Neural cell (in vitro differentiated cells): ENCODE data around the gene GAP43. TPM values are rescaled to one million over a fixed set of nuclear protein-coding genes. Genes with fewer than 3 reads are reported as not detected.

ENCODE experiments used
- H2AFZ ChIP-seq: fragments of 200-600, 300-800 bp; sonication (generic), shearing (Covaris generic); 2 replicates; pipeline ENCODE4 v1.6.0; 2014; ENCODE audit warnings: low read depth, mild to moderate bottlenecking, antibody characterized with exemption, low read length, moderate library complexity
- H3F3A ChIP-seq: fragments of 200-600 bp; shearing (Covaris generic); 2 replicates; pipeline ENCODE4 v1.6.1; 2016; ENCODE audit warnings: mild to moderate bottlenecking, moderate library complexity, mixed read lengths, antibody characterized with exemption, low read length; ENCODE audit not compliant: insufficient read depth, poor library complexity, severe bottlenecking
- H3K27ac ChIP-seq: fragments of 200-600, 300-800 bp; sonication (generic), shearing (Covaris generic); 2 replicates; pipeline ENCODE4 v1.5.1; 2014; ENCODE audit warnings: mild to moderate bottlenecking, low read length, moderate library complexity
- H3K27me3 ChIP-seq: fragments of 300-800, 200-600 bp; sonication (generic), shearing (Covaris generic); 2 replicates; pipeline ENCODE4 v1.6.0; 2014; ENCODE audit warnings: mild to moderate bottlenecking, low read depth, low read length, moderate library complexity; ENCODE audit not compliant: insufficient read depth
- H3K36me3 ChIP-seq: fragments of 300-800, 200-600 bp; sonication (generic), shearing (Covaris generic); 2 replicates; pipeline ENCODE4 v1.5.1; 2014; ENCODE audit warnings: mild to moderate bottlenecking, antibody characterized with exemption, low read length, moderate library complexity; ENCODE audit not compliant: insufficient read depth
- H3K4me2 ChIP-seq: fragments of 300-800, 200-600 bp; sonication (generic), shearing (Covaris generic); 2 replicates; pipeline ENCODE4 v1.6.0; 2014; ENCODE audit warnings: mild to moderate bottlenecking, low read length
- H3K4me3 ChIP-seq: fragments of 300-800, 200-600 bp; sonication (generic), shearing (Covaris generic); 2 replicates; pipeline ENCODE4 v1.5.1; 2014; ENCODE audit warnings: mild to moderate bottlenecking, low read length, moderate library complexity
- H3K79me2 ChIP-seq: fragments of 200-600 bp; shearing (Covaris generic); replicated peaks from 2 replicates; pipeline ENCODE4 v1.6.0; 2014; ENCODE audit warnings: mild to moderate bottlenecking, low read length, moderate library complexity; ENCODE audit not compliant: insufficient read depth
- H3K9ac ChIP-seq: fragments of 300-800, 200-600 bp; sonication (generic), shearing (Covaris generic); 2 replicates; pipeline ENCODE4 v1.6.1; 2016; ENCODE audit warnings: mild to moderate bottlenecking, low read length, mixed read lengths
- H3K9me2 ChIP-seq: fragments of 200-600 bp; shearing (Covaris generic); 2 replicates; pipeline ENCODE4 v1.6.1; 2016; ENCODE audit warnings: mild to moderate bottlenecking, low read length, mixed read lengths; ENCODE audit not compliant: insufficient read depth
- H3K9me3 ChIP-seq: fragments of 200-600, 300-800 bp; sonication (generic), shearing (Covaris generic); 2 replicates; pipeline ENCODE4 v1.6.1; 2016; ENCODE audit warnings: mild to moderate bottlenecking, mixed run types, low read length, moderate library complexity, mixed read lengths
- H4K20me1 ChIP-seq: fragments of 200-600 bp; shearing (Covaris generic); 2 replicates; pipeline ENCODE4 v1.6.1; 2016; ENCODE audit warnings: mild to moderate bottlenecking, mixed run types; ENCODE audit not compliant: insufficient read depth
- EP300 ChIP-seq: fragments of 450-650 bp; conservative IDR thresholded peaks from 2 replicates; pipeline ENCODE4 v1.6.1; 2014; ENCODE audit warnings: antibody characterized with exemption, mild to moderate bottlenecking, moderate library complexity; ENCODE audit not compliant: poor library complexity, severe bottlenecking
- EZH2 ChIP-seq: fragments of 200-600, 300-800 bp; shearing (Covaris generic), sonication (generic); IDR thresholded peaks from 2 replicates; pipeline ENCODE4 v1.6.1; 2014; ENCODE audit warnings: antibody characterized with exemption, low read length, borderline replicate concordance, mild to moderate bottlenecking; ENCODE audit not compliant: insufficient read depth, poor library complexity, severe bottlenecking
- MXI1 ChIP-seq: fragments of 450-650 bp; conservative IDR thresholded peaks from 2 replicates; pipeline ENCODE4 v1.6.1; 2014; ENCODE audit warnings: antibody characterized with exemption, mild to moderate bottlenecking; ENCODE audit not compliant: poor library complexity, severe bottlenecking
- POLR2AphosphoS5 ChIP-seq: IDR thresholded peaks from 2 replicates; pipeline ENCODE4 v1.6.1; 2012
- RAD21 ChIP-seq: fragments of 450-650 bp; conservative IDR thresholded peaks from 2 replicates; pipeline ENCODE4 v1.6.1; 2014; ENCODE audit warnings: antibody characterized with exemption, mild to moderate bottlenecking, moderate library complexity
- SMC3 ChIP-seq: fragments of 450-650 bp; conservative IDR thresholded peaks from 2 replicates; pipeline ENCODE4 v1.6.1; 2014; ENCODE audit warnings: antibody characterized with exemption, mild to moderate bottlenecking, moderate library complexity; ENCODE audit not compliant: poor library complexity
- TAF1 ChIP-seq: IDR thresholded peaks from 2 replicates; pipeline ENCODE4 v1.6.1; 2012; ENCODE audit warnings: low read depth
- polyA plus RNA-seq: library from polyadenylated mRNA; depleted of rRNA; stranded (reverse); fragments of >200 nt; gene quantifications from 2 replicates; pipeline ENCODE4 v1.2.3, GENCODE V29; 2014
- TF ChIP-seq, protein P1 (sequence below): fragments of 450-650 bp; IDR thresholded peaks from 2 replicates; pipeline ENCODE4 v1.5.1; 2014; ENCODE audit warnings: antibody characterized with exemption, mild to moderate bottlenecking, moderate library complexity; ENCODE audit not compliant: poor library complexity, severe bottlenecking
- TF ChIP-seq, protein P2 (sequence below): IDR thresholded peaks from 2 replicates; pipeline ENCODE4 v1.6.1; 2012; ENCODE audit warnings: borderline replicate concordance

GAP43 gene
- polyA plus RNA-seq, 1 donor from 2014 or later: 1,327 TPM

DNA sequence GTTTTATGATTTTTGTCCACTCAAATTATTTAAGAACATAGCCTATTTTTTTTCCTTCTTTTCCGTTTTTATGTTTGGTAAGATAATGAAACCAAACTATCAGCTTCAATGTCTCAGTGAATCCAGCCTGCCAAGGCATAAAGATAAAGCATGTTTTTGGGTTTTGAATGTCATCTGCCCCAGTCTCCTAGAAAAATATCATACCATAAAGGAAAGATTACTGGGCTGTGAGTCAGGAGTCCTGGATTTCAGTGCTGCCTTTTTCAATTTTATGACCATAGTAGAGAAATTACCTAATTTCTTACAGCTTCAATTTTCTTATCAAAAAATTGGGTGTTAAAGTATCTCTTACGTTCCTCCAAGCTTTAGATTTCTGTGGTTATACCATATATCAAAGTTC lies 87.5 kb downstream of the GAP43 start:
- Histone ChIP-seq H3K9me2 (no peaks in the 10 kb centered on the region), H3K9me3 (no peaks in the 10 kb centered on the region), H3K27me3 (no peaks in the 10 kb centered on the region), H2AFZ (no peak overlapping the region), H3K4me2 (no peak overlapping the region), H3K4me3 (no peak overlapping the region), H3K9ac (no peak overlapping the region), H3K36me3 (peaks cover 13% of the 10 kb centered on the region), H3F3A (no peaks in the 10 kb centered on the region), H4K20me1 (peaks cover 5% of the 10 kb centered on the region), H3K79me2 (peaks cover 74% of the 10 kb centered on the region), H3K27ac (no peak overlapping the region)
- TF ChIP-seq EP300 (no peak), MXI1 (no peak), EZH2 (no peak), RAD21 (no peak), POLR2AphosphoS5 (no peak), SMC3 (no peak), TAF1 (no peak)
- TF ChIP-seq, protein P1, sequence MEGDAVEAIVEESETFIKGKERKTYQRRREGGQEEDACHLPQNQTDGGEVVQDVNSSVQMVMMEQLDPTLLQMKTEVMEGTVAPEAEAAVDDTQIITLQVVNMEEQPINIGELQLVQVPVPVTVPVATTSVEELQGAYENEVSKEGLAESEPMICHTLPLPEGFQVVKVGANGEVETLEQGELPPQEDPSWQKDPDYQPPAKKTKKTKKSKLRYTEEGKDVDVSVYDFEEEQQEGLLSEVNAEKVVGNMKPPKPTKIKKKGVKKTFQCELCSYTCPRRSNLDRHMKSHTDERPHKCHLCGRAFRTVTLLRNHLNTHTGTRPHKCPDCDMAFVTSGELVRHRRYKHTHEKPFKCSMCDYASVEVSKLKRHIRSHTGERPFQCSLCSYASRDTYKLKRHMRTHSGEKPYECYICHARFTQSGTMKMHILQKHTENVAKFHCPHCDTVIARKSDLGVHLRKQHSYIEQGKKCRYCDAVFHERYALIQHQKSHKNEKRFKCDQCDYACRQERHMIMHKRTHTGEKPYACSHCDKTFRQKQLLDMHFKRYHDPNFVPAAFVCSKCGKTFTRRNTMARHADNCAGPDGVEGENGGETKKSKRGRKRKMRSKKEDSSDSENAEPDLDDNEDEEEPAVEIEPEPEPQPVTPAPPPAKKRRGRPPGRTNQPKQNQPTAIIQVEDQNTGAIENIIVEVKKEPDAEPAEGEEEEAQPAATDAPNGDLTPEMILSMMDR: no peak
- TF ChIP-seq, protein P2, sequence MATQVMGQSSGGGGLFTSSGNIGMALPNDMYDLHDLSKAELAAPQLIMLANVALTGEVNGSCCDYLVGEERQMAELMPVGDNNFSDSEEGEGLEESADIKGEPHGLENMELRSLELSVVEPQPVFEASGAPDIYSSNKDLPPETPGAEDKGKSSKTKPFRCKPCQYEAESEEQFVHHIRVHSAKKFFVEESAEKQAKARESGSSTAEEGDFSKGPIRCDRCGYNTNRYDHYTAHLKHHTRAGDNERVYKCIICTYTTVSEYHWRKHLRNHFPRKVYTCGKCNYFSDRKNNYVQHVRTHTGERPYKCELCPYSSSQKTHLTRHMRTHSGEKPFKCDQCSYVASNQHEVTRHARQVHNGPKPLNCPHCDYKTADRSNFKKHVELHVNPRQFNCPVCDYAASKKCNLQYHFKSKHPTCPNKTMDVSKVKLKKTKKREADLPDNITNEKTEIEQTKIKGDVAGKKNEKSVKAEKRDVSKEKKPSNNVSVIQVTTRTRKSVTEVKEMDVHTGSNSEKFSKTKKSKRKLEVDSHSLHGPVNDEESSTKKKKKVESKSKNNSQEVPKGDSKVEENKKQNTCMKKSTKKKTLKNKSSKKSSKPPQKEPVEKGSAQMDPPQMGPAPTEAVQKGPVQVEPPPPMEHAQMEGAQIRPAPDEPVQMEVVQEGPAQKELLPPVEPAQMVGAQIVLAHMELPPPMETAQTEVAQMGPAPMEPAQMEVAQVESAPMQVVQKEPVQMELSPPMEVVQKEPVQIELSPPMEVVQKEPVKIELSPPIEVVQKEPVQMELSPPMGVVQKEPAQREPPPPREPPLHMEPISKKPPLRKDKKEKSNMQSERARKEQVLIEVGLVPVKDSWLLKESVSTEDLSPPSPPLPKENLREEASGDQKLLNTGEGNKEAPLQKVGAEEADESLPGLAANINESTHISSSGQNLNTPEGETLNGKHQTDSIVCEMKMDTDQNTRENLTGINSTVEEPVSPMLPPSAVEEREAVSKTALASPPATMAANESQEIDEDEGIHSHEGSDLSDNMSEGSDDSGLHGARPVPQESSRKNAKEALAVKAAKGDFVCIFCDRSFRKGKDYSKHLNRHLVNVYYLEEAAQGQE: no peak

DNA sequence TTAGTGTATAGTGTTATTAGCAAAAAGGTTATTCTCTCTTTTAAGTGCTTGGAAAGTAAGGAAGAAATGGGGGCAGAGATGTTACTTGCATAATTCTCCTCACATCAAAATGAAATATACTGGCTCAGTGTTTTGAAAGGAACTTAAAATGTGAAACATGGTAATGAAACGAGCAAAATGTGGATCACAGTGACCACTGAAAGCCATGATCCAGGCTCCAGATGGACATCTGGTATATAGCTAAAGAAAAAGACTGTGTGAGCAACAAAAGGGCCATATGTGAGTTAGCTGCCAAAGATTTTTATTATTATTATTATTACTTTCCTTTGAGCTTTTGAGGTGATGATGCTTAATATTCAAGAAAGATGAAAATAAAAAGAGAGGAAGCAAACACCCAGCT lies 89.6 kb downstream of the GAP43 start:
- Histone ChIP-seq H3F3A (no peaks in the 10 kb centered on the region), H4K20me1 (peaks cover 6% of the 10 kb centered on the region), H3K4me2 (no peak overlapping the region), H3K9me3 (no peaks in the 10 kb centered on the region), H3K79me2 (peaks cover 57% of the 10 kb centered on the region), H3K9me2 (no peaks in the 10 kb centered on the region), H3K9ac (no peak overlapping the region), H3K4me3 (no peak overlapping the region), H2AFZ (no peak overlapping the region), H3K27me3 (no peaks in the 10 kb centered on the region), H3K27ac (no peak overlapping the region), H3K36me3 (peaks cover 12% of the 10 kb centered on the region)
- TF ChIP-seq MXI1 (no peak), EZH2 (no peak), SMC3 (no peak)
